ENCODE results near the gene VPS37B. TPM values are rescaled to one million over a fixed set of nuclear protein-coding genes. Genes with fewer than 3 reads are reported as not detected.

VPS37B gene
- total RNA-seq, 1 experiment from 2014 or later = 37.6 TPM

DNA sequence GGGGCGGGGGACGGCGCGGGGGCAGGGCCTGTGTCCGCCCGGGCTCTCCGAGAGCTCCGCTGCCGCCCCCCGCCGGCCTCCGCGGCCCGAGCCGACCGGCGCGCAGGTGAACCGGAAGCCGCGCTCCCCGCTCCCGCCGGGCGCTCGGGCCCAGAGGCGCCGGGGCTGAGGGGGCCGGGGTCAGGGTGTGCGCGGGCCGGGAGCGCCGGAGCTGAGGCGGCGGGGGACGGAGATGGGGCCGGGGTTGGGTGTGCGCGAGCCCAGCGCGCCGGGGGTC is 60.2 kb downstream of the VPS37B start:
- Mint-ChIP-seq H3K27me3 (ENCODE audit: insufficient read depth, unreplicated experiment) (no peaks in the 10 kb centered on the region), H3K4me3 (ENCODE audit: unreplicated experiment) (peak overlapping the region; percentile 93), H3K4me1 (ENCODE audit: insufficient read depth, unreplicated experiment) (peaks cover 36% of the 10 kb centered on the region), H3K9me3 (ENCODE audit: unreplicated experiment) (peaks cover 4% of the 10 kb centered on the region), H3K36me3 (ENCODE audit: insufficient read depth, unreplicated experiment) (peaks cover 22% of the 10 kb centered on the region), H3K27ac (ENCODE audit: low read depth, unreplicated experiment) (peak overlapping the region; percentile 46)
- no TSS peak for BruUV-seq (replicated peaks)
- no peak for DNase-seq (ENCODE audit: unreplicated experiment)
- POLR2A ChIA-PET = interaction anchor here (0.8 to 3.2 kb wide), 13 partner anchors 9 to 397 kb away, joined by 3 to 25 read pairs (median 6); partner anchors contain the start of genes MPHOSPH9, MTRFR and VPS37B
- CTCF ChIA-PET = interaction anchor here (1.0 kb wide), 1 partner anchor 59 kb away, joined by 3 read pairs; no protein-coding TSS in a partner anchor
- TF ChIP-seq, protein P1, sequence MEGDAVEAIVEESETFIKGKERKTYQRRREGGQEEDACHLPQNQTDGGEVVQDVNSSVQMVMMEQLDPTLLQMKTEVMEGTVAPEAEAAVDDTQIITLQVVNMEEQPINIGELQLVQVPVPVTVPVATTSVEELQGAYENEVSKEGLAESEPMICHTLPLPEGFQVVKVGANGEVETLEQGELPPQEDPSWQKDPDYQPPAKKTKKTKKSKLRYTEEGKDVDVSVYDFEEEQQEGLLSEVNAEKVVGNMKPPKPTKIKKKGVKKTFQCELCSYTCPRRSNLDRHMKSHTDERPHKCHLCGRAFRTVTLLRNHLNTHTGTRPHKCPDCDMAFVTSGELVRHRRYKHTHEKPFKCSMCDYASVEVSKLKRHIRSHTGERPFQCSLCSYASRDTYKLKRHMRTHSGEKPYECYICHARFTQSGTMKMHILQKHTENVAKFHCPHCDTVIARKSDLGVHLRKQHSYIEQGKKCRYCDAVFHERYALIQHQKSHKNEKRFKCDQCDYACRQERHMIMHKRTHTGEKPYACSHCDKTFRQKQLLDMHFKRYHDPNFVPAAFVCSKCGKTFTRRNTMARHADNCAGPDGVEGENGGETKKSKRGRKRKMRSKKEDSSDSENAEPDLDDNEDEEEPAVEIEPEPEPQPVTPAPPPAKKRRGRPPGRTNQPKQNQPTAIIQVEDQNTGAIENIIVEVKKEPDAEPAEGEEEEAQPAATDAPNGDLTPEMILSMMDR (IDR thresholded peaks at IDR 0.05; ENCODE audit: unreplicated experiment) = no peak
- intact Hi-C loops (cut with micrococcal nuclease) = loop anchor here (1.0 kb wide), 1 partner anchor 42 kb away; no protein-coding TSS in a partner anchor

DNA sequence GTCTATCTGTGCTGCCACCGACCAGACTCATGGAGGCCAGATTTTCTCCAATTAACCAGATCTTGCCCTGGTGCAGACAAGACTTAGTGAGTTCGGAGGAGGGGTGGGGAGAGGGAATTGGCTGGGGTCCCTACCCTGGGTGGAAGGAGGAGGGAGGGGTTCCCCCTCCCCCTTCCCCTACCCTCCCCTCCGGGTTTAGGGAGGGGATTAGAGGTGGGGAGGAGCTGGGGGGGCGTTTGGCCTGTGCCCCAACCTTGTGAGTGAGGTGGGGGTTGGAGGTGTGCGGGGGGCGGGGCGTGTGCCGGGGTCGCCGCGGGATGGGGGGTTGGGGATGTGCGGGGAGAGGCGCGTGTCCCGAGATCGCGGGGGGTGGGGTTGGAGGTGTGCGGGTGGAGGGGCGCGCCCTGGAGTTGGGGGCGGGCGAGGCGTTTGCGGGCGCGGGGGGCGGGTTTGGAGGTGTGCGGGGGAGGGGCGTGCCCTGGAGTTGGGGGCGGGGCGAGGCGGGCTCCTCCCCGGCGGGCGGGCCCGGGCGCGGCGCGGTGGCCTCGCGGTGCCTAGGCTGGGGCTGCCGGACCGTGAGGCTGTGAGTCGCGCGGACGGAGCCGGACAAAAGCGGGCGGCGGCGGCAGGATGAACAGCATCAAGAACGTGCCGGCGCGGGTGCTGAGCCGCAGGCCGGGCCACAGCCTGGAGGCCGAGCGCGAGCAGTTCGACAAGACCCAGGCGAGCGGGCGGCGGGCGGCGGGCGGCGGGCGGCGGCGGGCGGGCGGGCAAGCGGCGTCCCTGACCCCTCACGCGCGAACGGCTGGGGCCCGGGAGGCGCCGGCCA is 60.8 kb downstream of the VPS37B start, which contains the start of gene HIP1R:
Gene HIP1R, plus strand, starts transcription at position 537 of the 829 bp plus-strand sequence. Its CDS starts 94 bp downstream, at position 631.
- peak; percentile 31 for DNase-seq (ENCODE audit: unreplicated experiment)
- Mint-ChIP-seq H3K36me3 (ENCODE audit: insufficient read depth, unreplicated experiment) (peaks cover 22% of the 10 kb centered on the region), H3K9me3 (ENCODE audit: unreplicated experiment) (peaks cover 7% of the 10 kb centered on the region), H3K4me3 (ENCODE audit: unreplicated experiment) (peak within 1 kb of the TSS; percentile 93), H3K27ac (ENCODE audit: low read depth, unreplicated experiment) (peak within 1 kb of the TSS; percentile 46), H3K4me1 (ENCODE audit: insufficient read depth, unreplicated experiment) (peaks cover 33% of the 10 kb centered on the region), H3K27me3 (ENCODE audit: insufficient read depth, unreplicated experiment) (no peaks in the 10 kb centered on the region)
- intact Hi-C loops (cut with micrococcal nuclease) = no loop called here
- TF ChIP-seq, protein P1 (IDR thresholded peaks at IDR 0.05; ENCODE audit: unreplicated experiment) = no peak
- CTCF ChIA-PET = interaction anchor here (0.7 to 3.2 kb wide), 2 partner anchors 41 to 163 kb away, joined by 3 to 18 read pairs; no protein-coding TSS in a partner anchor
- POLR2A ChIA-PET = interaction anchor here (0.6 to 3.2 kb wide), 16 partner anchors 9 to 608 kb away, joined by 3 to 25 read pairs (median 5); partner anchors contain the start of genes MPHOSPH9, MTRFR and VPS37B
- no TSS peak for BruUV-seq (replicated peaks)

DNA sequence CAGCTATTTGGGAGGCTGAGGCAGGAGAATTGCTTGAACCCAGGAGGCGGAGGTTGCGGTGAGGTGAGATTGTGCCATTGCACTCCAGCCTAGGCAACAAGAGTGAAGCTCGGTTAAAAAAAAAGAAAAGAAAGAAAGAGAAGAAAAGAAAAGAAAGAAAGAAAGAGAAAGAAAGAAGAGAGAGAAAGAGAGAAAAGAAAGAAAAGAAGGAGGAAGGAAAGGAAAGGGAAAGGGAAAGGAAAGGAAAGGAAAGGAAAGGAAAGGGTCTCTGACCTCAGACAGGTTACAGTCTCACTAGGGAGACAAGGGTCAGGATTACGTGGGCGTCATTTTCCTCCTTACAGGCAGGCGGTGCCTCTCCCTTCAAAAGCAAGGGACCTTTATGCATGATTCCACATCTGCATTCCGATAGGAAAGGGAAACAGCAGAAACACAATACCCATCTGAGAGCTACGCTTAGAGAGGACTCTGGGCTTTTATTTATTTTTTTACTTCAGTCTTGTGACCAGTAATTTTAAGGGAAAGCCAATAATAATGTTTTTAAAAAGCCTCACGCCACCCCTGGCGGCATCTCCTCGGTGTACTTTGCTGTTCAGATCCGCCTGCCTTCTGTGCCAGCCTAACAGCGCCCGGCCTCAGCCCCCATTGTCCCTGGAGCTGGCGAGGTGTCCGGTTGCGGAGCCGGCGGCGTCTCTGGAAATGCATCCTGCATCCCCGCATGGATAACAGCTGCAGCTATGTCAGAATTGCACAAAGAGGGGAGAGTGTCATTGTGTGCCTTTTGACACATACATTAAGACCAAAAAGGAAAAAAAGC is 61.6 kb downstream of the VPS37B start:
- no TSS peak for BruUV-seq (replicated peaks)
- intact Hi-C loops (cut with micrococcal nuclease) = no loop called here
- TF ChIP-seq, protein P1 (IDR thresholded peaks at IDR 0.05; ENCODE audit: unreplicated experiment) = no peak
- ChIA-PET POLR2A (interaction anchor here (0.6 to 3.2 kb wide), 13 partner anchors 8 to 609 kb away, joined by 3 to 25 read pairs (median 4); partner anchors contain the start of genes MPHOSPH9 and MTRFR), CTCF (interaction anchor here (0.6 to 3.2 kb wide), 5 partner anchors 26 to 529 kb away, joined by 3 to 18 read pairs (median 4); no protein-coding TSS in a partner anchor)
- H3K36me3 Mint-ChIP-seq (ENCODE audit: insufficient read depth, unreplicated experiment) = peaks cover 22% of the 10 kb centered on the region
- H3K9me3 Mint-ChIP-seq (ENCODE audit: unreplicated experiment) = peaks cover 7% of the 10 kb centered on the region
- DNase-seq (ENCODE audit: unreplicated experiment) = peak; percentile 56
- H3K27ac Mint-ChIP-seq (ENCODE audit: low read depth, unreplicated experiment) = no peak overlapping the region
- peak overlapping the region; percentile 75 for H3K4me3 Mint-ChIP-seq (ENCODE audit: unreplicated experiment)
- peaks cover 32% of the 10 kb centered on the region for H3K4me1 Mint-ChIP-seq (ENCODE audit: insufficient read depth, unreplicated experiment)
- no peaks in the 10 kb centered on the region for H3K27me3 Mint-ChIP-seq (ENCODE audit: insufficient read depth, unreplicated experiment)

Data from MCF 10A (cell line).